ENCODE results near the gene VEPH1. TPM values are rescaled to one million over a fixed set of nuclear protein-coding genes. Genes with fewer than 3 reads are reported as not detected.

The VEPH1 gene
- polyA plus RNA-seq, 1 of the 3 experiments (the other 2 are of a cell fraction) = 6.0 TPM

- H3K36me3 ChIP-seq (replicated peaks in 1 of 2; ENCODE audit: control insufficient read depth in 1 of 2, insufficient read depth in 2 of 2, low read length in 1 of 2) = no peaks in the 10 kb centered on the region
- no peak overlapping the region for H2AFZ ChIP-seq (ENCODE audit: low read depth)
- H3K9me2 ChIP-seq = no peaks in the 10 kb centered on the region
- 12% methylated on average over 2 of the region's 2 CpGs for WGBS (ENCODE audit: low lambda C conversion rate)
- DNase-seq = no peak
- no peak overlapping the region for H3K4me2 ChIP-seq
- H3K4me1 ChIP-seq (ENCODE audit: control insufficient read depth in 1 of 2, insufficient read depth in 2 of 2, low read depth in 1 of 2, low read length in 1 of 2) = peaks cover 3 to 22% of the 10 kb centered on the region in 2 experiments; a peak in 2 of 4 replicates
- no peak for TF ChIP-seq GATA2 (CRISPR knock-in tag; IDR thresholded peaks at IDR 0.05)
- peak; percentile 82 for TF ChIP-seq NFIC (IDR thresholded peaks at IDR 0.05; ENCODE audit: borderline replicate concordance)
- peak; percentile 92 for TF ChIP-seq FOXM1 (IDR thresholded peaks at IDR 0.05; ENCODE audit: low read depth)
- TF ChIP-seq GABPA (IDR thresholded peaks at IDR 0.05; ENCODE audit: low read depth) = no peak
- TF ChIP-seq MEF2A (IDR thresholded peaks at IDR 0.05; ENCODE audit: borderline replicate concordance, low read depth) = peak; percentile 72; the same call in 1 of the 2 replicates
- TF ChIP-seq FOSL2 (IDR thresholded peaks at IDR 0.05; ENCODE audit: borderline replicate concordance, low read depth) = peak; percentile 79; the same call in 1 of the 2 replicates
- peak; percentile 82 for TF ChIP-seq RXRA (IDR thresholded peaks at IDR 0.05; ENCODE audit: borderline replicate concordance, low read depth)
- no peak for TF ChIP-seq RAD21 (IDR thresholded peaks at IDR 0.05; ENCODE audit: low read length)
- peak; percentile 57; the same call in 1 of the 2 replicates for TF ChIP-seq SIN3A (IDR thresholded peaks at IDR 0.05; ENCODE audit: borderline replicate concordance, low read depth, low read length)
- peak; percentile 91 for TF ChIP-seq TEAD4 (IDR thresholded peaks at IDR 0.05; ENCODE audit: borderline replicate concordance, insufficient read depth)
- peak; percentile 97 for TF ChIP-seq TCF12 (IDR thresholded peaks at IDR 0.05)
- no peak for TF ChIP-seq ZBTB33 (IDR thresholded peaks at IDR 0.05; ENCODE audit: borderline replicate concordance, low read depth)
- TF ChIP-seq PBX3 (IDR thresholded peaks at IDR 0.05) = peak; percentile 97
- TF ChIP-seq NRF1 (IDR thresholded peaks at IDR 0.05; ENCODE audit: low read depth, low read length) = no peak
- TF ChIP-seq ELF1 (IDR thresholded peaks at IDR 0.05) = no peak
- TF ChIP-seq YY1 (IDR thresholded peaks at IDR 0.05; ENCODE audit: low read depth) = no peak
- TF ChIP-seq POLR2AphosphoS5 (IDR thresholded peaks at IDR 0.05; ENCODE audit: low read depth, low read length) = peak; percentile 84
- no peak for TF ChIP-seq EZH2phosphoT487 (IDR thresholded peaks at IDR 0.05; ENCODE audit: borderline replicate concordance, low read depth)
- peak; percentile 79 to 91 for TF ChIP-seq EP300 (IDR thresholded peaks at IDR 0.05; ENCODE audit: borderline replicate concordance in 1 of 2, low read depth in 1 of 2, low read length in 1 of 2)
- peak; percentile 92 for TF ChIP-seq JUND (IDR thresholded peaks at IDR 0.05)
- H3K4me3 ChIP-seq (ENCODE audit: low read depth in 2 of 2, low read length in 1 of 2) = no peak overlapping the region
- H4K20me1 ChIP-seq (ENCODE audit: insufficient read depth) = no peaks in the 10 kb centered on the region
- POLR2A ChIA-PET = no interaction called here
- H3K79me2 ChIP-seq (ENCODE audit: insufficient read depth) = no peaks in the 10 kb centered on the region
- peaks cover 18% of the 10 kb centered on the region for H3F3A ChIP-seq (replicated peaks; ENCODE audit: insufficient read depth)
- no peaks in the 10 kb centered on the region for H3K27me3 ChIP-seq (ENCODE audit: insufficient read depth)
- H3K27ac ChIP-seq (ENCODE audit: low read depth in 2 of 2, low read length in 1 of 2) = peak overlapping the region; percentile 71 to 87; a peak in 3 of 4 replicates
- no peaks in the 10 kb centered on the region for H3K9me3 ChIP-seq
- CTCF ChIA-PET = interaction anchor here (1.1 kb wide), 1 partner anchor 64 kb away, joined by 3 read pairs; no protein-coding TSS in a partner anchor
- H3K9ac ChIP-seq = no peak overlapping the region
Measured at GRCh38 chr3:157290766-157291165, 212.4 kb downstream of the VEPH1 start.

Data from SK-N-SH (cell line).